HEK293 (cell line): ENCODE measurements around the gene SP9.

Experiments used
- CTCF ChIP-seq: fragments of 450-650 bp; formaldehyde crosslinking; IDR thresholded peaks from 2 replicates; pipeline ENCODE4 v1.5.1; 2016; ENCODE audit warnings: missing biosample characterization, missing genetic modification characterization
- PRDM4 ChIP-seq: fragments of 450-650 bp; formaldehyde crosslinking; IDR thresholded peaks from 2 replicates; pipeline ENCODE4 v1.5.1; 2017; ENCODE audit warnings: missing biosample characterization, missing genetic modification characterization
- SALL2 ChIP-seq: fragments of 450-650 bp; formaldehyde crosslinking; IDR thresholded peaks from 2 replicates; pipeline ENCODE4 v1.5.0; 2017; ENCODE audit warnings: missing biosample characterization, mild to moderate bottlenecking, missing genetic modification characterization, borderline replicate concordance
- YY1 ChIP-seq: fragments of 450-650 bp; formaldehyde crosslinking; IDR thresholded peaks from 2 replicates; pipeline ENCODE4 v1.5.1; 2018; ENCODE audit warnings: missing biosample characterization, missing genetic modification characterization
- ZNF2 ChIP-seq: fragments of 450-650 bp; formaldehyde crosslinking; IDR thresholded peaks from 2 replicates; pipeline ENCODE4 v1.5.1; 2016; ENCODE audit warnings: missing biosample characterization, missing genetic modification characterization
- ZNF266 ChIP-seq: fragments of 450-650 bp; formaldehyde crosslinking; IDR thresholded peaks from 2 replicates; pipeline ENCODE4 v1.5.1; 2016; ENCODE audit warnings: missing biosample characterization, missing genetic modification characterization, low read depth
- ZNF404 ChIP-seq: fragments of 450-650 bp; formaldehyde crosslinking; IDR thresholded peaks from 2 replicates; pipeline ENCODE4 v1.5.1; 2017; ENCODE audit warnings: missing biosample characterization, missing genetic modification characterization
- ZNF521 ChIP-seq: fragments of 450-650 bp; formaldehyde crosslinking; IDR thresholded peaks from 2 replicates; pipeline ENCODE4 v1.5.1; 2017; ENCODE audit warnings: missing biosample characterization, mild to moderate bottlenecking, missing genetic modification characterization
- ZNF558 ChIP-seq: fragments of 450-650 bp; formaldehyde crosslinking; IDR thresholded peaks from 2 replicates; pipeline ENCODE4 v1.5.1; 2016; ENCODE audit warnings: missing biosample characterization, missing genetic modification characterization
- ZNF585B ChIP-seq: fragments of 450-650 bp; formaldehyde crosslinking; IDR thresholded peaks from 2 replicates; pipeline ENCODE4 v1.5.1; 2016; ENCODE audit warnings: missing biosample characterization, missing genetic modification characterization
- ZNF843 ChIP-seq: fragments of 450-650 bp; formaldehyde crosslinking; IDR thresholded peaks from 2 replicates; pipeline ENCODE4 v1.5.1; 2016; ENCODE audit warnings: missing biosample characterization, missing genetic modification characterization

- TF ChIP-seq CTCF (peak; percentile 77), YY1 (tag by site-specific recombination) (no peak), ZNF404 (tag by site-specific recombination) (no peak), ZNF266 (tag by site-specific recombination) (no peak), PRDM4 (tag by site-specific recombination) (no peak), ZNF521 (tag by site-specific recombination) (no peak), ZNF2 (no peak), ZNF843 (no peak), SALL2 (no peak), ZNF558 (tag by site-specific recombination) (no peak), ZNF585B (tag by site-specific recombination) (no peak)
Observed at GRCh38 chr2:174341293-174341994, 6.7 kb downstream of the SP9 start.
